ENCODE results near the gene CAMTA1.
"Not testable (repeated sequence)": the region's sequence is repeated elsewhere in the genome, so short reads cannot be mapped to it uniquely, and the experiment has no call there.

Gene CAMTA1

GRCh38 chr1:7705048-7705907, 920.0 kb downstream of the CAMTA1 start:
- DNase-seq, result no peak

- no peak for DNase-seq
Observed at GRCh38 chr1:7705908-7706216, 920.6 kb downstream of the CAMTA1 start.

- DNase-seq, result no peak
Observed at GRCh38 chr1:7707527-7707926, 922.3 kb downstream of the CAMTA1 start.

- DNase-seq, result not testable (repeated sequence)
Observed at GRCh38 chr1:7708065-7708464, 922.8 kb downstream of the CAMTA1 start.

- no peak for DNase-seq
Observed at GRCh38 chr1:7710859-7711258, 925.6 kb downstream of the CAMTA1 start.

- no peak for DNase-seq
Observed at GRCh38 chr1:7712731-7713323, 927.6 kb downstream of the CAMTA1 start.

- DNase-seq, result no peak
Observed at GRCh38 chr1:7716506-7716905, 931.3 kb downstream of the CAMTA1 start.

GRCh38 chr1:7717748-7718368, 932.6 kb downstream of the CAMTA1 start:
- DNase-seq, result no peak

GRCh38 chr1:7719468-7720094, 934.3 kb downstream of the CAMTA1 start:
- no peak for DNase-seq

GRCh38 chr1:7721940-7722669, 936.9 kb downstream of the CAMTA1 start:
- DNase-seq, result no peak

- no peak for DNase-seq
Observed at GRCh38 chr1:7722670-7723012, 937.4 kb downstream of the CAMTA1 start.

GRCh38 chr1:7726623-7727022, 941.4 kb downstream of the CAMTA1 start:
- DNase-seq, result no peak

- DNase-seq, result no peak
Observed at GRCh38 chr1:7727809-7728471, 942.7 kb downstream of the CAMTA1 start.

GRCh38 chr1:7729761-7730160, 944.5 kb downstream of the CAMTA1 start:
- no peak for DNase-seq

GRCh38 chr1:7732331-7732730, 947.1 kb downstream of the CAMTA1 start:
- no peak for DNase-seq

- DNase-seq, result no peak
Observed at GRCh38 chr1:7733276-7733675, 948.0 kb downstream of the CAMTA1 start.

GRCh38 chr1:7738044-7738443, 952.8 kb downstream of the CAMTA1 start:
- DNase-seq, result no peak

- DNase-seq, result no peak
Observed at GRCh38 chr1:7743346-7743745, 958.1 kb downstream of the CAMTA1 start.

GRCh38 chr1:7744882-7745281, 959.6 kb downstream of the CAMTA1 start:
- no peak for DNase-seq

- no peak for DNase-seq
Observed at GRCh38 chr1:7745783-7746182, 960.5 kb downstream of the CAMTA1 start.

- DNase-seq, result no peak
Observed at GRCh38 chr1:7747605-7748004, 962.4 kb downstream of the CAMTA1 start.

- DNase-seq, result no peak
Observed at GRCh38 chr1:7749126-7749525, 963.9 kb downstream of the CAMTA1 start.

GRCh38 chr1:7751174-7751573, 965.9 kb downstream of the CAMTA1 start:
- no peak for DNase-seq

Measured in NCI-H446 treated with DMSO at 0.1 percent for 48 hours (cell line).